ENCODE data around the gene SLC6A19.

SLC6A19 gene

GRCh38 chr5:1232780-1233179, 31.4 kb downstream of the SLC6A19 start:
- no peak for DNase-seq (ENCODE audit: low read depth, low spot score)
- H3K27ac ChIP-seq, result no peak overlapping the region

GRCh38 chr5:1235379-1235778, 34.0 kb downstream of the SLC6A19 start:
- DNase-seq (ENCODE audit: low read depth, low spot score), result no peak
- H3K27ac ChIP-seq, result no peak overlapping the region

GRCh38 chr5:1235838-1236237, 34.4 kb downstream of the SLC6A19 start:
- DNase-seq (ENCODE audit: low read depth, low spot score), result no peak
- H3K27ac ChIP-seq, result no peak overlapping the region

GRCh38 chr5:1239505-1240251, 38.3 kb downstream of the SLC6A19 start:
- no peak for DNase-seq (ENCODE audit: low read depth, low spot score)
- no peak overlapping the region for H3K27ac ChIP-seq

- no peak for DNase-seq (ENCODE audit: low read depth, low spot score)
Observed at GRCh38 chr5:1240496-1241260, 39.3 kb downstream of the SLC6A19 start.

GRCh38 chr5:1241509-1242080, 40.2 kb downstream of the SLC6A19 start:
- no peak for DNase-seq (ENCODE audit: low read depth, low spot score)
- H3K27ac ChIP-seq, result no peak overlapping the region

More at GRCh38 chr5:1240496-1241260, 39.3 kb downstream of the SLC6A19 start:
- H3K27ac ChIP-seq, result no peak overlapping the region

- no peak for DNase-seq (ENCODE audit: low read depth, low spot score)
- H3K27ac ChIP-seq, result no peak overlapping the region
Observed at GRCh38 chr5:1242733-1243486, 41.5 kb downstream of the SLC6A19 start.

- H3K27ac ChIP-seq, result no peak overlapping the region
- no peak for DNase-seq (ENCODE audit: low read depth, low spot score)
Observed at GRCh38 chr5:1243487-1244130, 42.2 kb downstream of the SLC6A19 start.

- DNase-seq (ENCODE audit: low read depth, low spot score), result no peak
- no peak overlapping the region for H3K27ac ChIP-seq
Observed at GRCh38 chr5:1244255-1244654, 42.9 kb downstream of the SLC6A19 start.

GRCh38 chr5:1244976-1245375, 43.6 kb downstream of the SLC6A19 start:
- no peak for DNase-seq (ENCODE audit: low read depth, low spot score)

GRCh38 chr5:1245905-1246576, 44.6 kb downstream of the SLC6A19 start:
- H3K27ac ChIP-seq, result no peak overlapping the region
- DNase-seq (ENCODE audit: low read depth, low spot score), result no peak

More at GRCh38 chr5:1244976-1245375, 43.6 kb downstream of the SLC6A19 start:
- H3K27ac ChIP-seq, result no peak overlapping the region

GRCh38 chr5:1246711-1247431, 45.5 kb downstream of the SLC6A19 start:
- H3K27ac ChIP-seq, result no peak overlapping the region
- DNase-seq (ENCODE audit: low read depth, low spot score), result no peak

- no peak overlapping the region for H3K27ac ChIP-seq
- no peak for DNase-seq (ENCODE audit: low read depth, low spot score)
Observed at GRCh38 chr5:1247811-1248210, 46.4 kb downstream of the SLC6A19 start.

GRCh38 chr5:1249366-1250280, 48.2 kb downstream of the SLC6A19 start:
- H3K27ac ChIP-seq, result no peak overlapping the region
- no peak for DNase-seq (ENCODE audit: low read depth, low spot score)

GRCh38 chr5:1251678-1252580, 50.5 kb downstream of the SLC6A19 start:
- no peak for DNase-seq (ENCODE audit: low read depth, low spot score)

GRCh38 chr5:1252681-1253080, 51.3 kb downstream of the SLC6A19 start:
- no peak for DNase-seq (ENCODE audit: low read depth, low spot score)

More at GRCh38 chr5:1251678-1252580, 50.5 kb downstream of the SLC6A19 start:
- no peak overlapping the region for H3K27ac ChIP-seq

More at GRCh38 chr5:1252681-1253080, 51.3 kb downstream of the SLC6A19 start:
- no peak overlapping the region for H3K27ac ChIP-seq
